Measurements from ENCODE around the gene SYMPK.

The SYMPK gene

DNA sequence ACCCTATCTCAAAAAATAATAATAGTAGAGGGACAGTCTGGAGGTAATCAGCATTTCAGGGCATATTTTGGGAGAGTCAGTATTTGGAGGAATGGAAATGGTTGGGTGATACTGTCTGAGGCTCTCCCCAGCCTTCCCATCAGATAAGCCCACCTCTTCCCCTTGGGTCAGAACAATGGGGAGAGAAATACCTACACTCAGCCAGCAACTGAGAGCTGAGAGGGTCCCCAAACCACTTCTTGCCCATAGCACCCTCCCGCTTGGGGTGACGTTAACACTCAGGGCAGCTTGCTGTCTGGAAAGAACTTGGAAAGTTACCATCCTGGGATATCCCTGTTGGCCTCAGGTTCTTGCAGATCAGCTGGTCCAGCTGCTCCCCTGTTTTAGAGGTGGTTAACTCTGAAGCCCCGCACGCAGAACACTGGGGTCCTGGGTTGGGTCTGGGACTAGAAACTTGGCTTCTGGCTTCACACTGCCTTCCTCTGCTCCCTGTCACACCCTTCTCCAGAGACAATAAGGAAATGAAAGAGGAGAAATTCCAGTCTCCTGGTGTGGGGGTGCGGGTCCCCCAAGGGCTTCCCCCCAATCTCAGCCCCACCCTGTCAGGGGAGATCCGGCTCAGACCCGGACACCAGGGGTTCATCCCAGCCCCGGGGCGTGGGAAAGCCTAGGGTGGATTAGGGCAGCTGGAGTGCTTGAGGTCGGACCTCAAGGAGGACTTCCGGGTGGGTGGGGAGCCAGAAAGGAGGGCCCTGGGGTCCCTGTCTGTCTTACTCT, 3.6 kb upstream of the SYMPK start:
- FAIRE-seq: no peak

DNA sequence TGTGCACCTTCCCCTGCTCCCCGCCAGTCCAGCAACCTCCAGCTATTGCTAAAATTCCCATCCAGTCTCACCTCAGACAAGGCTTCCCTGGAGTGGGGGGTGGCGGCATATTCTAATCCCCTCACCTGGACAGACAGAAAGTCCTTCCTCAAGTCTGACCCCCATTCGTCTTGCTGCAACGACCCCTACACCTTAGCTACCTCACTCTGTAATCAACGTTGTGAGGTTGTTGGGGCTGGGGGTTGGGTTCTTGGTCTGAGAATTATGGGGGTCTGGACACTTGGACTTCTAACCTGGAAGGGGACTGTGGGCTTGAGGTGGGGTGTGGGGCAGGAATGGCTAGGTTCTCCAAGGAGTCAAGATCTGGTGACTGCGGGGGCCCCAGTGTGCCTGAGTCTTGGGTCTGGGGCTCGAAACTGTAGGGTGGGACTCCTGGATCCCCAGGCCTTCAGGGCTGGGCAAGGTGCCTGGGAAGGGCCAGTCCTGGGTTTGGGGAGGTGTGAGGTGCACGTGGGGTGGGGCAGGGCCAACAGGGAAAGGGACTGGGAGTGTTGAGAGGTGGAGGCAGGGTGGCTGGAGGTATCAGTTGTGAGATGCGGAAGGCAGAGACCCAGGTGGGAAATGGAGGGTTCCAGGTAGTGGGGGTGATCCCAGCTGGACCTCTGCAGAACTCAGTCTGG, 2.5 kb upstream of the SYMPK start:
- no peak for FAIRE-seq

DNA sequence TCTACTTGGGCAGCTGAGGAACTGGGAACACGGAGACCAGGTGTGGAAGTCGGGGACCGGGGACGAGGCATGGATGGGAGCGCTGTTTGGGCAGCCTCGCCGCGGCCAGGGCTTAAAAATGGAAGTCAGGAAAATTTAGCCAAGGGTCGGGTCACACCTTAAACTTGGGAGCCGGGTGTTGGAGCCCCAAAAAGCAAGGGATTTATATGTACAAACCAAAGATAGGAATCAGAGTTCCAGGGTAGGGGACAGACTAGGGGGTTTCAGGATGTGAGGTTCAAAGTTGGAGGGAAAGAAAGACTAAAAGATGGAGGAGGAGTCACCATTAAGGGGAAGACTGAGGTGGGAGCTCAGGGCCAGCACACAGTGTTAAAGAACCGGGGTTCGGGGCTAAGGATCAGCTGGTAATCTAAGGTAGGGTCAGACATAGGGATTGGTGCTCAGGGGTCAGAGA, 1.7 kb upstream of the SYMPK start:
- FAIRE-seq: no peak

DNA sequence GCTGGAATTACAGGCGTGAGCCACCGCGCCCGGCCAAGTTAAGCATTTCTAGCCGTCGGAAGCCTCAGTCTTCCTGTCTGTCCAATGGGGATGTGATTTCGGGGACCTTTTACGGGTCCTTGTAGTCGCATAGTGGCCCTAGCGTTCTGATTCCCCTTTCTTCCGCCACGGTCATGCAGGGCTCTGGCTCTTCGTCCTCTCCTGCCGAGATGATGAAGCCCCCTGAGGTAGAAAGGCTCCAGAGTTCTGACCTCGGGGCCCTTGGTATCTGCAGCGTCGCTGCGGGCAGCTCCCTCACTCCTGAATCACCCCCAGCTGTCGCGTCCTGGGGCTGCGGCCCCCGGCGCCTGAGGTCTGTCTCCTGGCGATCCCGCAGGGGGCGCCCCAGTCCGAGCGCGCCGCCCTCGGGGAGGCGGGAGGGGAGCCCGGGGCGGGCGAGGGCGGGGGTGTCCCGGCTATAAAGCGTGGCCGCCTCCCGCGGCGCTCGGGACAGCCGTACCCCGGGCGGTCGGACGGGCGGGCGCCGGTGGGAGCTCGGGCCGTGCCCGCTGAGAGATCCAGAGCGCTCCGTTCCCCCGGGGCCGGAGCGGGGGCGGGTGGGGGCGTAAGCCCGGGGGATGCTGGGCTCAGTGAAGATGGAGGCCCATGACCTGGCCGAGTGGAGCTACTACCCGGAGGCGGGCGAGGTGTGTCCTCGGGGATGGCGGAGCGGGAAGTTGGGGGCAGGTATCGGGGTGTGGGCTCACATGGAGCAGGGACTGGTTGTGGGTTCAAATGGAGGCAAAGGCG, 1.1 kb upstream of the SYMPK start, which contains the start of gene FOXA3:
Gene FOXA3, plus strand, starts transcription at position 487 of the 789 bp plus-strand sequence. Its CDS starts 131 bp downstream, at position 618.
- FAIRE-seq: no peak

DNA sequence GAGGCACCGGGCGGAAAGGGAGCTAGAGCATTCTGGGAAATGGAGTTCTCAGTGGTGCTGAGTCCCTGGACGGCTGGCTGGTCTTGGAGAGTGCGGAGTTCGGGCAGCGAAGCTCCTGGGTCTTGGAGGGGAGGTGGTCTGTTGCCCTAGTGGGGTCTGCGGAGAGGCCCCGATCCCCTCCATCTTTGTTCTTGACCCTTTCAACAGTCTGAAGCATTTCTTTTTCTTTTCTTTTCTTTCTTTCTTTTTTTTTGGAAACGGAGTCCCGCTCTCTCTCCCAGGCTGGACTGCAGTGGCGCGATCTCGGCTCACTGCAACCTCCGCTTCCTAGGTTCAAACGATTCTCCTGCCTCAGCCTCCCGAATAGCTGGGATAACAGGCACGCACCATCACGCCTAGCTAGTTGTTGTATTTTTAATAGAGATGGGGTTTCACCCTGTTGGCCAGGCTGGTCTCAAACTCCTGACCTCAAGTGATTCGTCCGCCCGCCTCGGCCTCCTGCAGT, 440 bp upstream of the SYMPK start:
- no peak for FAIRE-seq

DNA sequence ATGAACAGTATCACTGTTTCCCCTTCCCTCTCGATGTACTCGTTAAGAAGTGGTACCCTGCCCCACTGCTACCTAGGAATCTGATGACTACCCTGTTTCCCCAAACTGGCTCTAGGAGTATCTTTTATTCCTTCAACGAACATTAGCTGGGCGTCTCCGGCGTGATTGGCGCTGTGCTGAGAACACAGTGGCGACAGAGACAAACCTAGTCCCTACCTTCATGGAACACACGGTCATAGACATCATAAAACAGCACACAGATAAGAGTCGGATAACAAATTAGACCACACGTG, 730 bp downstream of the SYMPK start:
- no peak for FAIRE-seq

DNA sequence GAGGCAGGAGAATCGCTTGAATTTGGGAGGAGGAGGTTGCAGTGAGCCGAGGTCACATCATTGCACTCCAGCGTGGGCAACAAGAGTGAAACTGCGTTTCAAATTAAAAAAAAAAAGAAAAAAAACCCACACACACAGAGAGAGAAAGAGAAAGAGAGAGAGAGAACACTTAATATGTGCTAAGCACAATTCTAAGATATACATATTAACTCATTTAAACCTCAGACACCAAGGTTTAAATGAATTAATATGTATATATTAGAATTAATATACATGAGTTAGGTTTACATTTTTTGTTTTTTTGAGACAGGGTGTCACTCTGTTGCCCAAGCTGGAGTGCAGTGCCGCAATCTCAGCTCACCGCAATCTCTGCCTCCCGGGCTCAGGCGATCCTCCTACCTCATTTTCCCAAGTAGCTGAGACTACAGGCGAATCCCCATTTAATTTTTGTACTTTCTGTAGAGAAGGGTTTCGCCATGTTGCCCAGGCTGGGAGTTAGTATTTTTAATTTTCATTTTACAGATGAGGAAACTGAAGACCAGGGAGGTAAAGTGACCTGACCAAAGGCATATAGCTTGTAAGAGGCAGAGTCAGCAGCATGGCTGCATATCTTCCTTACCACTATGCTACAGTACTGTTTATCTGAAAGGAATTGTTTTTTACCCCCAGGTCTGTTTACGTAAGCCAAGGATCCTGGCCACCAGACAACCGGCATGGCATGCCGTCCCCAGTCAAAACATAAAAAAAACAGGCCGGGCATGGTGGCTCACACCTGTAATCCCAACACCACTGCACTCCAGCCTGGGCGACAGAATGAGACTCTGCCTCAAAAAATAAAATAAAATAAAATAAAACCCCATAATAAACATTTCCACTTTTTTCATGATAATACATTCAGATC, 2.3 kb downstream of the SYMPK start:
- FAIRE-seq: no peak

DNA sequence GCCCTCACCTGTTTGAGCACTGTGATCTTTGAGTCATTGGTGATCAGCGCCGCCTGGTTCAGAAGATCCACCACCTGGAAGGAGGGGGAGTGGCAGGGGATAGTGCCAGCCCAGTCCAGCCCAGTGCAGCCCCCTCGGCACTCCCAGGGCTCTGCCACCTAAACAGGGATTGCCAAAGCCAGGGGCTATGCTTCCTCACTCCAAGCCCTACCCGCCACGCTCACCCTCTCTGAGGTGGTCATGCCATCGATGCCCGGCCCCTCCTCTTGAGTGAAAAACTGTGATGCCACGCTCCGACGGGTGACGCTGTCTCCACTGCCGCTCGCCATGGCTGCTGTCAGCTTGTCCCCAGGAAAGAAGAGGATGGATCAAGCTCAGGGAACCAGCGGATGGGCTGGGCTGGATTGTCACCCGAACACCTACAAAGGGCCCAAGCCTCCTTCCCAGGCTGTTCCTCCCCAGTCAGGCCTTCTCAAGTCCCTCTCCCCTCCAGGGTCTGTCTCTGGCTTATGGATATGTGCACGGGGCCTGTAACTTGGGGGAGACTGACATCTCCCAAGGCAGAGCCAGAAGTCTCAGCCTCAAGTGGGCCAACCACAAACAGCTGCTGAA, 8.7 kb downstream of the SYMPK start:
- no peak for FAIRE-seq

DNA sequence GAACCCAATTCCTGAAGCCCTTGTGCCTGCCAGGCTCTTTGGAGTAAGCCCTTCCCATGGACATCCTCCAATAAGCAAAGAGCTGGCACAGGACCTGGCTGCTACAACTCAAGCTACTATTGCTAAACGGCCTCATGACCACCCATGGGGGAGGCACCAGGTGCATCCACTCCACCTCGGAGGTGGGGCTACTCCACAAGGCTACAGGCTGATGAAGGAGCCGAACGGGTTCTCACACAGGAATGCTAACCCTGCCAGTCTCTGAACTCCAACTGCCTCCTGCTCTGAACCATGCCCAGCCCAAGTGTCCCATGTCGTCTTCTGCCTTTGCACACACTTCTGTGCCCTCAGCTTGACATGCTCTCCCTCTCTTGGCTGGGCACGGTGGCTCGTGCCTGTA, 10.0 kb downstream of the SYMPK start:
- FAIRE-seq: no peak

DNA sequence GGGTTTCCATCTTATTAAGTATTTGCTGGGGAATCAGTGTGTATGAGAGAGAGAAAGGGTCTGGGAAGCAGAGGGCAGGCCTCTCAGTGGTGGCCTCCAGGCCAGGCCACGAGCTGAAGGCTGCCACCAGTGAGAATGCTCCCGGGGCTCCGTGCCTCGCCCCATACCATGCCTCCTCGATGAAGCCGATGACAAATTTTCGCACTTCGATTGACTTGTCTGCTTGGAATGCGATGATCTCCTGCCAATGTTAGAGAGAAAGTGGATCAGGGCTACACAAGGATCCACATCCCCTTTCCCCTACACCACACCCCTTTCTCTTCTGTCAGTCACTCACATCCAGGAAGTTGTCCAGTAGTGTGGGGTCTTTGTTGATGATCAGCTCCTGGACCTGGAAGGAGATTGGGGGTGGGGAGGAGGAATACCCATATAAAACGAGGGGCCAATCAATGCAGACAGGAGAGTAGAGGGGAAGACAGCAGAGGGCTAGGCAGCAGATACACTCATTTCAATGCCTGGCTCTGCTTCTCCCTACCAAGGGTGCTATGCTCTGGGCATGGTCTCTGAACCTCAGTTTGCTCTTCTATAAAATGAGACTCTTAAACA, 10.7 kb downstream of the SYMPK start:
- FAIRE-seq: no peak

DNA sequence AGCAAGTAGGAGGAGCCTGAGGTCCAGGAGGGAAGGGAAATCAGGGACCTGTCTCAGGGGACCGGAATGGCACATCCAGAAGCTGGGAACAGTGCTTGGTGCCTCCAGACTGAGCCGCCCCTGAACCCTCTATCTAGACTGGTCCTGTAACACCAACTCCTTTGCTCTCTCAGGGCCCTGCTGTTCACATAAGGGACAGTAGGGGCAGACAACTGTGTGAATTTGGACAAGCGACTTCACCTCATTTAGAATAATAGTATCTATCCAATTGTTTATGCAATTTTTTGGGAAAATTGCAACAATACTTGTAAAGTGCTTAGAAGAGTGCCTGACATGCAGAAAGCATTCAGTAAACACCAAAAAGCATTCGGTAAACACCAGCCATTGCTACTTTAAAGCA, 14.0 kb downstream of the SYMPK start:
- no peak for FAIRE-seq

DNA sequence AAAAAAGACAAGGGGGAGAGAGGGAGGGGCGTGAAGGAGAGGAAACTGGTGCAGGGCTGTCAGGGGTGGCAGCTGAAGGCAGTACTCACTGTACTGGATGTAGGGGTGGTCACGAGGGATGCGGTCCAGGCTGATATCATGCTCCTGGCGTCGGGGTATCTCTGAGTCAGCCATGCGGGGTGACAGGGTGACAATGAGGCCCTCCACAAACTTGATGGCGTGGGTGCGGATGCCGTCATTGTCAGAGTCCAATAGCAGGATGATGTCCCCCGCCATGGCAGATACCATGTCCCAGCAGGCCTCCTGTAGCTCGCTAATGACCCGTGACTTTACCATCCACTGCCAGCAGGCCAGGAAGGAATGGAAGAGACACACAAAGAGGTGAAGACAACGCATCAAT, 15.3 kb downstream of the SYMPK start:
- FAIRE-seq: no peak

DNA sequence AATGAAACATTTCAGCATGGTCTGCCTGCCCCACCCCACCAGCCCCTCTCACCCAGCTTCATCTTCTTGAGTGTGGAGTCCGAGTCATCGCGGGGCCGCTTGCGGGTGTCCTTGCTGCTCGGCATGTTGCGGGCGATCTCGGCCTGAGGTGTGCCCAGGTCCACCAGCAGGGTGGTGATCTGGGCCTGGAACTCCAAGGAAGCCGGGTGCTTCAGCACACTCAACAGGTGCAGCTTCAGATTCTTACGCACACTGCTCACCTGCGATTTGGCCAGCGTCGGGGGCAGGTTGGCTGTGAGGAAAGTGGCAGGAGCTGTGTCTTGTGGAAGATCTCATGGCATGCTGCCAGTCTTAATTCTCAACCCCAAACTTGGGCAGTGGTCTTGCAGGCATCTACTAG, 20.7 kb downstream of the SYMPK start:
- no peak for FAIRE-seq

DNA sequence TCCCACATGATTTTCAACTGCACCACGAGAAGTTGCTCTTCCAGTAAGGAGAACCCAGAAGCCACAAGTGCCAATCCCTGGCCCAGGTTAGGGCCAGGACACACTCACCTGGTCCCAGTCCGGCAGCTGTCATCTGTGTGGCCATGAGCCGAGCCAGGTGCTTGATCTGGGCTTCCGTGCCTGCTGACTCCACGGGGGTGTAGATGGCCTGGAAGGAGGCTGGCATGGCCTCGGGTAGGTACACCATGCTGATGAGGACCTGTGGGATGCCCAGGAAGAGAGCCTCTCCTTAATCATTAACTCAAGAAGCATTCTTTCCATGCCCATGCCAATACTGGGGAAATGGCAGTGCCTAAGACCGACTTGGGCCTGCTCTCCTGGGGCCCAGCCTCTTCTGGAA, 28.0 kb downstream of the SYMPK start:
- no peak for FAIRE-seq

DNA sequence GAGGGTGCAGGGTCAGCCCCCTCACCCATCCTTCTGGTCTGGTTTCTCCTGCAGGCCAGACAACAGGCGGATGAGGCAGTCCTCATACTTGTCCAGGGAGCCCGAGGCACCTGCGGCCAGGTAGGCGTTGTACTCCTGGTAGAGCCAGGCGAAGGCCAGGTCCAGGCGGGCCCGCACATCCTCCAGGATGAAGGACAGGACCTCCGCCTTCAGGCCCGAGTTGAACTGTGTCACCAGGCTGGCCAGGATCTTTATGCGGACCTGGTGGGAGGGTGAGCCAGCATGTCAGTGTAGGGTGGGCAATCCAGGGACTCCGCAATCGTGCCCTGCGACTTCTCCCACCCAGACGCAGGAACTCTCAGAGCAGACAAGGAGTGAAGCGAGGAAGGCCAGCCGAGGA, 34.0 kb downstream of the SYMPK start:
- FAIRE-seq: no peak

DNA sequence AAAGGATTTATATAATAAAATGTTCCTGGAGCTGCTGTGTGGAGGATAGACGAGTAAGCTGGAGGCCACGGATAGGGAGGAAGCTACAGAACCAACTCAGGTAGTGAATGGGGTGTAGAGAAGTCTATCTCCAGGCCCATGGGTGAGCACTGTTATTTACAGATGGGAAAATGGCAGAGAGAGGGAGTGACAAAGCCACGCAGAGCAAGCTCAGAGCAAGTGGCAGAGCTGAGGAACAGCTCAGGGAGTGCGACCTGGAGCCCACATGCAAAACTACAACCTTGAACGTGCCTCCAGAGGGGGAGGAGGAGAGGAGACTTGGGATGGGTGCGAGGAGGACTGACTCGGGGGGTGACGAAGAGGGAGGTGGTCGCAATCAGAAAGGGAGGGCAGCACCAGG, 34.4 kb downstream of the SYMPK start:
- no peak for FAIRE-seq

DNA sequence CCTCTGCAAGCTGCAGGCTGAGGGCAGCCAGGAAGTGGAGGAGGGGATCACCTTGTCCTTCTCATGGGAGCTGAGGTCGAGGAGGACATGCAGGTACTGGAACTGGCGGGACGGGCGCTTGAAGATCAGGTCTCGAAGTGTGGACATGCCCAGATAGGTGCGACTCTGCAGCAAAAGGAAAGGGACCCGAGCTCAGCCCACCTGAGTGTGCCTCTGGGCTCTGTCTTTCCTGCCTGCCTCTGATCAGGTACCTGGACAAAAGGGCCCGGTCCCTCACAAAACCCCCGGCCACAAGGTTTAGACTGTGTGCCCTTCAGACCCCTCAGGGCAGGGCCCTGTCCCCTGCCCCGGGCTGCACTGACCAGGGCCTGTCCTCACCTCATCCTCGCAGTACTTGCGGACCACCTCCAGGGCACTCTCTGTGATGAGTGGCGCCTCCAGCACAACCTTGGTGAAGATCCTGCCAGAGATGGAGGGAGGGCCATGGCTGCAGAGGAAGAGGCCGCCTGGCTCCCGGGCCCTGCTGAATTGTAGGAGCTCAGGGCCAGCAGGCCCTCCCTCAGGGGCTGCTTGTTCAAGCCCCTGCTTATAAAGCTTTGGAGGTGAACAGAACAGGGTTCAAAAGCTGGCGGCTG, 35.4 kb downstream of the SYMPK start:
- FAIRE-seq: no peak

DNA sequence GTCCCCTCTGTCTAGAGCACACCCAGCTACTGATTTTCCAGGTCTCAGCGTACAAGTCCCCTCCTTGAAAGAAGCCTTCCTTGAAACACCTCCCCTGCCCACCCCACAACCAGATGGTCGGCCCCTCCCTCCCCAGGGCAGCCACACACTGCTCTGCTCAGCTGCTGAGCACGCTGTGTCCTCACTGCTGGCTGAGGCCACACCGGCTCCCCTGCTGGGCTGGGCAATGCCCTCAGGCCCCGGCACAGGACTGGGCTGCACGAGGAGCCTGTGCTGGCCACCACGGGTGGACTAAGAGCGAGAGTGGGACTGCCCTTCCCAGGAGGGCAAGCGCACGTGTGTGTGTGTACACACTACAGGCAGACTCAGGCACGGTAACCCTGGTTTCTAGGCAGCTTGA, 36.0 kb downstream of the SYMPK start:
- FAIRE-seq: no peak

DNA sequence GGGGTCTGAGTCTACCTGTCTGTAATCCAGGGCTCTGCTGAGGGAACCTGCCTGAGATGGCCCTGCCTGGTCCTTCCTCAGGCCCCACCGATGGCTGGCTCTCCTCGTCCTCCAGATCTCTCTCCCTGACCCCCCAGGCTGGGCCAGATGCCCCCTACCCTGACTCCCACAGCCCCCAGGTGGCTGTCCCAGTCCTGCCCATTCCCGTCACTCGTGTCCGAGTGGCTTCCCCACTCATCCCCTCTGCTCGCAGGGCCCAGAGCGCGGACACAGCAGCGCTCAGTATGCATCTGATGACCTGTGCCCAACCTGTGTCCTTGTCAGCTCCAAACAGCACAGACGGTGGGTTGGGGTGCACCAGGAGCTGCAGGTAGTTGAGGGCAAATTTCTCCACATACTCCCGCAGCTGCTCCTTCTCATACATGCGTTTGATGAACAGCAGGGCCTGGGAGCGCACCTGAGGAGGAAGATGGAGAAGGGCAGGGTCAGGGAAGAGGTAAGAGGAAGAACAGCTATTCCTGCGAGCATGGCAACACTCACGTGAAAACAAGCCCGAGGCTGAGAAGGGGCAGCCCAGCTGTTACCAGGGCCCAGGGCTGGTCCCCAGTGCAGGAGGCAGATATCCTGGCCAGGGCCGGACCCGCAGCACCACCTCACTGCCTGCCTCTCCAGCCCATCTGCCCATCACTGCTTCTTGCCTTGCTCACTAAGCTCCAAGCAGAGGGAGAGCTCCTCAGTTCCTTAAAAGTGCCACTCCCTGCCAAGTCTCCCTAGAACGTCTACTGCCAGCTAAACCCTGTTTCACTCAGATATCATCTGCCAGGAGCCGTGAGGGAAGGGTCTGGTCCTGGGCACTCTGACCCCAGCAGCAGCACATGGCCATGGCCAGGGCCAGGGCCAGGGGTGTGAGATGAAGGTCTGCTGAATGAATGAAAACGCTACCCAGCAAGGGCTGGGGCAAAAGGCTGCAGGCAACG, 36.7 kb downstream of the SYMPK start:
- FAIRE-seq: no peak

DNA sequence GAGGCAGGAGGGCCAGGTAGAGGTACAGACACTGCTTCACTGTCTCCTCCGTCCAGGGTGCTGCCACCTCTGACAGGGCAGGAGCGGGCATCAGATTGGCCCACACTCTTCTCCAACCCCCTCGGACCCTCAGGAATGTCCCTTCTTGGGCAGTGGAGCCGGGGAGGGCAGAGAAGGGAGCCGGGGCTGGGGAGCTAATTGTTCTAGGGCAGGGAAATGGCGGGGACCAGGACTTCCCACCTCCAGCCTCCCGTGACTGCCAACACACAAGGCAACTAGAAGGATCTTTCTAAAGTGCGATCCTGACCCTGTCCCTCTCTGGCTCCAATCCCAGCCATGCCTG, 37.7 kb downstream of the SYMPK start:
- no peak for FAIRE-seq
